Measurements from ENCODE around the gene WDR73. TPM values are rescaled to one million over a fixed set of nuclear protein-coding genes. Genes with fewer than 3 reads are reported as not detected.
"Not testable (repeated sequence)": the region's sequence is repeated elsewhere in the genome, so short reads cannot be mapped to it uniquely, and the experiment has no call there.

The WDR73 gene
- total and polyA plus RNA-seq, 4 donors = 4.9 to 47.0 (median 23.4) TPM

DNA sequence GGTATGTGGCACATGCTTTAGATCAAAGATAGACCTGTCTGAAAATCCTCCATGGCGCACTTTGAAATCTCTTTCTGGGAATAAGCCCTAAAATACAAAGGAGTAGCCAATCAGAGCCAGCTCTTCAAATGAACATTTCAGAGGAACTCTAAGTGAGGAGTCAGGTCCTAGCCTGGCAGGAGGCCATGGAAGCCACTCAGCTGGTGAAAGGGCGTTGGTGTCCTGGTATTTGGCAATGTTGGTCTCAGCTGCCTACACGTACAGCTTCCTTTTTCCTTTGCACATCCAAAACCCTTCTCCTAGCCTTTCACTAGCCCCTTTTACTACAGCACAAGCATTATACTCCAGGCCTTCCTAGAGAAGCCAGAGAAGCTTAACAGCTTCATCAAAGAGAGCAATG lies 5.5 kb downstream of the WDR73 start:
- Histone ChIP-seq H3K27ac (ENCODE audit: low read depth in 1 of 2, low read length in 2 of 2) (no peak overlapping the region), H3K4me1 (ENCODE audit: control insufficient read depth in 1 of 2, insufficient read depth in 2 of 2, low read length in 2 of 2) (no peaks in the 10 kb centered on the region), H3K9me3 (ENCODE audit: control insufficient read depth, low read length) (no peaks in the 10 kb centered on the region), H3K36me3 (ENCODE audit: control insufficient read depth in 1 of 2, insufficient read depth in 2 of 2, low read length in 1 of 2) (peaks cover 0 to 8% of the 10 kb centered on the region in 2 donors), H3K4me3 (ENCODE audit: low read length in 2 of 2) (no peak overlapping the region), H3K27me3 (ENCODE audit: control insufficient read depth in 1 of 2, insufficient read depth in 2 of 2, low read length in 1 of 2) (no peaks in the 10 kb centered on the region)
- ATAC-seq (ENCODE audit: low FRiP score) = no peak
- peak in 1 of 2 donors; percentile 68 for DNase-seq
- 57% methylated on average over 3 of the region's 3 CpGs for WGBS, 2 donors
- intact Hi-C loops (cut with DNase I) = no loop called here

GRCh38 chr15:84647726-84648125 lies 6.4 kb downstream of the WDR73 start:
- H3K27ac ChIP-seq (ENCODE audit: low read depth in 1 of 2, low read length in 2 of 2) = no peak overlapping the region
- intact Hi-C loops (cut with DNase I) = no loop called here
- H3K27me3 ChIP-seq (ENCODE audit: control insufficient read depth in 1 of 2, insufficient read depth in 2 of 2, low read length in 1 of 2) = no peaks in the 10 kb centered on the region
- H3K4me3 ChIP-seq (ENCODE audit: low read length in 2 of 2) = no peak overlapping the region
- DNase-seq (no peak), ATAC-seq (ENCODE audit: low FRiP score) (no peak)
- no peaks in the 10 kb centered on the region for H3K4me1 ChIP-seq (ENCODE audit: control insufficient read depth in 1 of 2, insufficient read depth in 2 of 2, low read length in 2 of 2)
- peaks cover 0 to 9% of the 10 kb centered on the region in 2 donors for H3K36me3 ChIP-seq (ENCODE audit: control insufficient read depth in 1 of 2, insufficient read depth in 2 of 2, low read length in 1 of 2)
- no peaks in the 10 kb centered on the region for H3K9me3 ChIP-seq (ENCODE audit: control insufficient read depth, low read length)

GRCh38 chr15:84645997-84646396 lies 8.1 kb downstream of the WDR73 start:
- H3K27me3 ChIP-seq (ENCODE audit: control insufficient read depth in 1 of 2, insufficient read depth in 2 of 2, low read length in 1 of 2) = no peaks in the 10 kb centered on the region
- no peak overlapping the region for H3K27ac ChIP-seq (ENCODE audit: low read depth in 1 of 2, low read length in 2 of 2)
- H3K4me1 ChIP-seq (ENCODE audit: control insufficient read depth in 1 of 2, insufficient read depth in 2 of 2, low read length in 2 of 2) = no peaks in the 10 kb centered on the region
- DNase-seq = peak in 1 of 2 donors; percentile 57
- H3K36me3 ChIP-seq (ENCODE audit: control insufficient read depth in 1 of 2, insufficient read depth in 2 of 2, low read length in 1 of 2) = peaks cover 0 to 9% of the 10 kb centered on the region in 2 donors
- H3K4me3 ChIP-seq (ENCODE audit: low read length in 2 of 2) = no peak overlapping the region
- H3K9me3 ChIP-seq (ENCODE audit: control insufficient read depth, low read length) = no peaks in the 10 kb centered on the region
- intact Hi-C loops (cut with DNase I) = no loop called here
- ATAC-seq (ENCODE audit: low FRiP score) = no peak
- 85 to 92% methylated on average over 10 of the region's 10 CpGs for WGBS, 2 donors

DNA sequence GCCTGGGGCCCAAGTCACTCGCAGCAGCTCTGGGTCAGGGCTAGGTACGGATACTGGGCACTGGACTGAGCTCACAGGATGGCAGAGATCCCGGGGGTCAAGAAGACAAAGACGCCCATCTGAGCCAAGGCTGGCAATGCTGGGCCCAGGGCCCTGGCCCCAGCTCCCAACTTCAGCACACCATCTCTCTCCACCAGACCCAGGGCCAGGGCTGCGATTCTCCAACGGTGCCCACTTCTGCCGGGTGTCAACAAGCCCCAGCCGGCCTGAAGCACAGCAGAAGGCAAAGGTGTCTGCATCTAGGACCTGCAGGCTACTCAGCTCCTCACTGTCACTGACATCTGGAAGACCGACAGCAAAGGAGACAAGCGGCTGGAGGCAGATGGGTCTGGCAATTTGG lies 8.6 kb downstream of the WDR73 start:
- intact Hi-C loops (cut with DNase I) = no loop called here
- Histone ChIP-seq H3K27ac (ENCODE audit: low read depth in 1 of 2, low read length in 2 of 2) (no peak overlapping the region), H3K4me1 (ENCODE audit: control insufficient read depth in 1 of 2, insufficient read depth in 2 of 2, low read length in 2 of 2) (no peaks in the 10 kb centered on the region), H3K27me3 (ENCODE audit: control insufficient read depth in 1 of 2, insufficient read depth in 2 of 2, low read length in 1 of 2) (no peaks in the 10 kb centered on the region), H3K36me3 (ENCODE audit: control insufficient read depth in 1 of 2, insufficient read depth in 2 of 2, low read length in 1 of 2) (peaks cover 0 to 9% of the 10 kb centered on the region in 2 donors), H3K9me3 (ENCODE audit: control insufficient read depth, low read length) (no peaks in the 10 kb centered on the region), H3K4me3 (ENCODE audit: low read length in 2 of 2) (no peak overlapping the region)
- WGBS, 2 donors = 85 to 88% methylated on average over 10 of the region's 10 CpGs
- peak; percentile 29 to 67 for DNase-seq
- no peak for ATAC-seq (ENCODE audit: low FRiP score)

DNA sequence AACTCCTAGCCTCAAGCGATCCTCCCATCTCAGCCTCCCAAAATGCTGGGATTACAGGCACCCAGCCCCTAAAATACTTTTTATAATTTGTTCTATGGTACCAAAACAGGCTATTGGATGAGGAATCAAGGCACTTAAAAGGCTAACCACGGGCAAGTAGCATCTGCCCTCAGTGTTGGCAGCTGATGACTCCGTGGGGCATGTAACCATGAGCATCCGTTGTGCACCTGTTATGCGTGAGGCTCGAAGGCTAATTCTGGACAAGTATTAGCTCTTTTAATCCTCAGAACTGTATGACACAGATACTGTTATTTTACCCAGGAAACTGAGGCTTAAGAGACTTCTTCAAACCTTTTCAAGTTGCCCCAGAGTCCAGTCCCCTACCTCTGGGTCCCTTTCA lies 10.2 kb downstream of the WDR73 start:
- Histone ChIP-seq H3K27me3 (ENCODE audit: control insufficient read depth in 1 of 2, insufficient read depth in 2 of 2, low read length in 1 of 2) (no peaks in the 10 kb centered on the region), H3K4me3 (ENCODE audit: low read length in 2 of 2) (no peak overlapping the region), H3K36me3 (ENCODE audit: control insufficient read depth in 1 of 2, insufficient read depth in 2 of 2, low read length in 1 of 2) (peaks cover 0 to 13% of the 10 kb centered on the region in 2 donors), H3K9me3 (ENCODE audit: control insufficient read depth, low read length) (no peaks in the 10 kb centered on the region), H3K27ac (ENCODE audit: low read depth in 1 of 2, low read length in 2 of 2) (no peak overlapping the region), H3K4me1 (ENCODE audit: control insufficient read depth in 1 of 2, insufficient read depth in 2 of 2, low read length in 2 of 2) (no peaks in the 10 kb centered on the region)
- DNase-seq (no peak), ATAC-seq (ENCODE audit: low FRiP score) (no peak)
- intact Hi-C loops (cut with DNase I) = no loop called here
- WGBS, 2 donors = 88% methylated on average over 6 of the region's 6 CpGs

DNA sequence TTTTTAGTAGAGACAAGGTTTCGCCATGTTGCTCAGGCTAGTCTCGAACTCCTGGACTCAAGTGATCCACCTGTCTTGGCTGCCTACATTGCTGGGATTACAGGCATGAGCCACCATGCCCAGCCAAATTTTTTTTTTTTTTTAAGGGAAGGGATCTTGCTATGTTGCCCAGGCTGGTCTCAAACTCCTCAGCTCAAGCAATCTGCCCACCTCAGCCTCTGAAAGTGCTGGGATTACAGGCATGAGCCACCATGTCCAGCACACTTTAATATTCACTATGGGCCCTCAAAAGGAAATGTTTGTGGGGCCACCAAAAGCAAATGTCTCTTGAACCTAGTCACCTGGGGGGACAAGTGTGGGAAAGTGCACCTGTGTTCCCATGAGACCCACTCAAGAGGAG lies 11.4 kb downstream of the WDR73 start:
- H3K9me3 ChIP-seq (ENCODE audit: control insufficient read depth, low read length); H3K27me3 ChIP-seq (ENCODE audit: control insufficient read depth in 1 of 2, insufficient read depth in 2 of 2, low read length in 1 of 2); H3K27ac ChIP-seq (ENCODE audit: low read depth in 1 of 2, low read length in 2 of 2); H3K4me1 ChIP-seq (ENCODE audit: control insufficient read depth in 1 of 2, insufficient read depth in 2 of 2, low read length in 2 of 2); DNase-seq; H3K4me3 ChIP-seq (ENCODE audit: low read length in 2 of 2); intact Hi-C loops (cut with DNase I); ATAC-seq (ENCODE audit: low FRiP score); H3K36me3 ChIP-seq (ENCODE audit: control insufficient read depth in 1 of 2, insufficient read depth in 2 of 2, low read length in 1 of 2): not testable (repeated sequence)
- WGBS, 2 donors = 46 to 95% methylated on average over 2 of the region's 2 CpGs

DNA sequence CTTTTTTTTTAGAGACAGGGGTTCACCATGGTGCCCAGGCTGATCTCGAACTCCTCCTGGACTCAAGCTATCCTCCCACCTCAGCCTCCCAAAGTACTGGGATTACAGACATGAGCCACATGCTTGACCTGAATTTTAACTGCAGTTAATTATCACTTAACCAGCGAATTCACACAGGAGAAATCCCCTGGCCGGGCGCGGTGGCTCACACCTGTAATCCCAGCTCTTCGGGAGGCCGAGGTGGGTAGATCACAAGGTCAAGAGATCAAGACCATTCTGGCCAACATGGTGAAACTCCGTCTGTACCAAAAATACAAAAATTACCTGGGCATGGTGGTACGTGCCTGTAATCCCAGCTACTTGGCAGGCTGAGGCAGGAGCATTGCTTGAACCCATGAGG lies 12.2 kb downstream of the WDR73 start:
- H3K4me3 ChIP-seq (ENCODE audit: low read length in 2 of 2); ATAC-seq (ENCODE audit: low FRiP score); H3K4me1 ChIP-seq (ENCODE audit: control insufficient read depth in 1 of 2, insufficient read depth in 2 of 2, low read length in 2 of 2); H3K27me3 ChIP-seq (ENCODE audit: control insufficient read depth in 1 of 2, insufficient read depth in 2 of 2, low read length in 1 of 2); H3K9me3 ChIP-seq (ENCODE audit: control insufficient read depth, low read length); H3K36me3 ChIP-seq (ENCODE audit: control insufficient read depth in 1 of 2, insufficient read depth in 2 of 2, low read length in 1 of 2); intact Hi-C loops (cut with DNase I); H3K27ac ChIP-seq (ENCODE audit: low read depth in 1 of 2, low read length in 2 of 2): not testable (repeated sequence)
- 92 to 94% methylated on average over 9 of the region's 9 CpGs for WGBS, 2 donors
- peak in 1 of 2 donors; percentile 64 for DNase-seq

- intact Hi-C loops (cut with DNase I) = loop anchor here in 1 of 2 donors (1.0 kb wide), 1 partner anchor 38 kb away; no protein-coding TSS in a partner anchor
- Histone ChIP-seq H3K27ac (ENCODE audit: low read depth in 1 of 2, low read length in 2 of 2) (peak overlapping the region in 1 of 2 donors; percentile 49), H3K4me1 (ENCODE audit: control insufficient read depth in 1 of 2, insufficient read depth in 2 of 2, low read length in 2 of 2) (peaks cover 0 to 6% of the 10 kb centered on the region in 2 donors), H3K9me3 (ENCODE audit: control insufficient read depth, low read length) (no peaks in the 10 kb centered on the region), H3K27me3 (ENCODE audit: control insufficient read depth in 1 of 2, insufficient read depth in 2 of 2, low read length in 1 of 2) (no peaks in the 10 kb centered on the region), H3K36me3 (ENCODE audit: control insufficient read depth in 1 of 2, insufficient read depth in 2 of 2, low read length in 1 of 2) (peaks cover 0 to 5% of the 10 kb centered on the region in 2 donors), H3K4me3 (ENCODE audit: low read length in 2 of 2) (no peak overlapping the region)
- WGBS, 2 donors = 17 to 20% methylated on average over 3 of the region's 3 CpGs
- ATAC-seq (ENCODE audit: low FRiP score) (no peak), DNase-seq (no peak)
Observed at GRCh38 chr15:84638103-84638502, 16.0 kb downstream of the WDR73 start.

DNA sequence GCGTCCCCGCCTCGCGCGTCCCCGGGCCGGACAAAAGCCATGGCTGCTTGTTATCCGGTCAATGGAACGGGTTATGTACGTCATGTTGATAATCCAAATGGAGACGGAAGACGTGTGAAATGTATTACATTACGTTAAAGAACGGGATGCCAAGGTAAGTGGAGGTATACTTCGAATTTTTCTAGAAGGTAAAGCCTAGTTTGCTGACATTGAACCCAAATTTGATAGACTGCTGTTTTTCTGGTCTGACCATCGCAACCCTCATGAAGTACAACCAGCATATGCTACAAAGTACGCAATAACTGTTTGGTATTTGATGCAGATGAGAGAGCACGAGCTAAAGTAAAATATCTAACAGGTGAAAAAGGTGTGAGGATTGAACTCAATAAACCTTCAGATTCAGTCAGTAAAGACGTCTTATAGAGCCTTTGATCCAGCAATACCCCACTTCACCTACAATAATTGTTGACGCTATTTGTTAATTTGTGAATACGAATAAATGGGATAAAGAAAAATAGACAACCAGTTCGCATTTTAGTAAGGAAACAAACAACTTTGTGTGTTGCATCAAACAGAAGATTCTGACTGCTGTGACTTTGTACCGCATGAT lies 19.8 kb downstream of the WDR73 start:
- Histone ChIP-seq H3K27me3 (ENCODE audit: control insufficient read depth in 1 of 2, insufficient read depth in 2 of 2, low read length in 1 of 2) (no peaks in the 10 kb centered on the region), H3K36me3 (ENCODE audit: control insufficient read depth in 1 of 2, insufficient read depth in 2 of 2, low read length in 1 of 2) (no peaks in the 10 kb centered on the region), H3K9me3 (ENCODE audit: control insufficient read depth, low read length) (no peaks in the 10 kb centered on the region), H3K4me1 (ENCODE audit: control insufficient read depth in 1 of 2, insufficient read depth in 2 of 2, low read length in 2 of 2) (peaks cover 0 to 6% of the 10 kb centered on the region in 2 donors), H3K4me3 (ENCODE audit: low read length in 2 of 2) (peak overlapping the region; percentile 63 to 72), H3K27ac (ENCODE audit: low read depth in 1 of 2, low read length in 2 of 2) (peak overlapping the region; percentile 33 to 87)
- DNase-seq = no peak
- no peak for ATAC-seq (ENCODE audit: low FRiP score)
- intact Hi-C loops (cut with DNase I) = no loop called here
- 22 to 28% methylated on average over 23 of the region's 23 CpGs for WGBS, 2 donors

Measured in aorta (tissue), 5 donors.